Mucosa of descending colon (tissue), 3 donors: ENCODE measurements around the gene PALD1. TPM values are rescaled to one million over a fixed set of nuclear protein-coding genes. Genes with fewer than 3 reads are reported as not detected.

Experiments used
- ATAC-seq: fragments of 200-7000 bp; cut with Tn5 transposase; one replicate; pipeline ENCODE4 v1.9.1; 2020; ENCODE audit warnings: mild to moderate bottlenecking, moderate library complexity
- DNase-seq, 3 donors: peaks; one replicate each; pipeline ENCODE4 v3.0.0-alpha.2; 2020
- H3K36me3 ChIP-seq: fragments of 200-600 bp; one replicate; pipeline ENCODE4 v1.8.0; 2021; ENCODE audit warnings: low read depth, mild to moderate bottlenecking
- H3K4me1 ChIP-seq: fragments of 200-600 bp; one replicate; pipeline ENCODE4 v1.8.0; 2021; ENCODE audit warnings: low read depth, mild to moderate bottlenecking
- H3K4me3 ChIP-seq: fragments of 200-600 bp; one replicate; pipeline ENCODE4 v1.8.0; 2021; ENCODE audit warnings: mild to moderate bottlenecking
- H3K9me3 ChIP-seq: fragments of 200-600 bp; one replicate; pipeline ENCODE4 v1.8.0; 2021; ENCODE audit warnings: mild to moderate bottlenecking
- CTCF ChIP-seq: fragments of 200-600 bp; IDR thresholded peaks from one replicate; pipeline ENCODE4 v1.8.0; 2022; ENCODE audit warnings: antibody characterized with exemption, mild to moderate bottlenecking
- intact Hi-C, 2 donors: fragments of 100-400 bp; cut with DNase I in 1 of 2; cut with micrococcal nuclease in 1 of 2; formaldehyde crosslinking; loops; one replicate each; pipeline versions ENCODE4 v1.11.0 to v1.11.1; 2022; cut with DNase I, micrococcal nuclease
- total RNA-seq, 3 donors: library from RNA; stranded (reverse); fragmentation: NEBNext Ultra II Directional in 2 of 3; extraction: Animal tissue kit (Norgen Biotek cat#: 25700) in 2 of 3; gene quantifications; one replicate each; pipeline versions ENCODE4 v1.2.1 to v1.2.4, GENCODE V29; 2021 to 2023
- donor health status: DM: no; HTN: no; CAD: no; lungs with moderate emphysema.
- donor health status: DM: no; HTN: no; CAD: no.
- donor health status: DM: no; HTN: yes; CAD: no.

The PALD1 gene
- total RNA-seq, 3 donors from 2014 or later: 1.9 to 15.9 (median 3.2) TPM

GRCh38 chr10:70448236-70448635 is 30.3 kb upstream of the PALD1 start:
- Histone ChIP-seq H3K4me1 (no peaks in the 10 kb centered on the region), H3K9me3 (no peaks in the 10 kb centered on the region), H3K36me3 (no peaks in the 10 kb centered on the region), H3K4me3 (no peak overlapping the region)
- no peak for DNase-seq
- no peak for TF ChIP-seq CTCF
- intact Hi-C loops: no loop called here
- ATAC-seq: no peak

- intact Hi-C loops: no loop called here
- ATAC-seq (no peak), DNase-seq (no peak)
- Histone ChIP-seq H3K4me3 (no peak overlapping the region), H3K4me1 (peaks cover 7% of the 10 kb centered on the region), H3K36me3 (no peaks in the 10 kb centered on the region), H3K9me3 (no peaks in the 10 kb centered on the region)
- TF ChIP-seq CTCF: no peak
Measured at GRCh38 chr10:70455213-70455630, 23.3 kb upstream of the PALD1 start.

GRCh38 chr10:70456164-70456563 is 22.4 kb upstream of the PALD1 start:
- H3K4me1 ChIP-seq: peaks cover 7% of the 10 kb centered on the region
- no peak overlapping the region for H3K4me3 ChIP-seq
- no peak for TF ChIP-seq CTCF
- no peak for ATAC-seq
- intact Hi-C loops: no loop called here
- no peaks in the 10 kb centered on the region for H3K9me3 ChIP-seq
- H3K36me3 ChIP-seq: no peaks in the 10 kb centered on the region
- DNase-seq: no peak

- H3K36me3 ChIP-seq: no peaks in the 10 kb centered on the region
- DNase-seq (no peak), ATAC-seq (no peak)
- no peaks in the 10 kb centered on the region for H3K9me3 ChIP-seq
- peaks cover 7% of the 10 kb centered on the region for H3K4me1 ChIP-seq
- no peak for TF ChIP-seq CTCF
- H3K4me3 ChIP-seq: no peak overlapping the region
- intact Hi-C loops: no loop called here
Measured at GRCh38 chr10:70457759-70458305, 20.7 kb upstream of the PALD1 start.

- intact Hi-C loops: no loop called here
- Histone ChIP-seq H3K4me3 (no peak overlapping the region), H3K4me1 (peaks cover 7% of the 10 kb centered on the region), H3K9me3 (no peaks in the 10 kb centered on the region), H3K36me3 (no peaks in the 10 kb centered on the region)
- ATAC-seq (peak; percentile 77), DNase-seq (peak; percentile 42 to 70 (median 69))
- TF ChIP-seq CTCF: no peak
Measured at GRCh38 chr10:70458329-70459060, 20.1 kb upstream of the PALD1 start.
